Mesenchymal stem cell (in vitro differentiated cells and primary cell): ENCODE results near the gene PRKACA.
A peak's percentile ranks its signal among the peaks of the same experiment; 100 is the strongest.

ENCODE experiments used
- DNase-seq: peaks from one replicate; pipeline ENCODE4 v3.0.0-alpha.2; 2013
- H2AFZ ChIP-seq: one replicate; pipeline ENCODE4 v1.6.1; 2013; ENCODE audit warnings: low read depth, mild to moderate bottlenecking, control low read depth, inconsistent platforms, low read length, moderate library complexity
- H2AK5ac ChIP-seq: 2 replicates; pipeline ENCODE4 v1.6.1; 2013; ENCODE audit warnings: low read length, moderate library complexity, mild to moderate bottlenecking, inconsistent platforms; ENCODE audit not compliant: severe bottlenecking
- H2BK120ac ChIP-seq: one replicate; pipeline ENCODE4 v1.6.1; 2013; ENCODE audit warnings: low read depth, mild to moderate bottlenecking, inconsistent platforms, low read length, moderate library complexity
- H2BK12ac ChIP-seq, 2 experiments: one replicate each; pipeline ENCODE4 v1.6.1; 2013; ENCODE audit warnings: inconsistent platforms in 2 of 2, low read length in 2 of 2, mild to moderate bottlenecking in 2 of 2, moderate library complexity in 2 of 2, control low read depth in 1 of 2
- H2BK15ac ChIP-seq: one replicate; pipeline ENCODE4 v1.6.1; 2013; ENCODE audit warnings: mild to moderate bottlenecking, low read depth, inconsistent platforms; ENCODE audit not compliant: poor library complexity, severe bottlenecking
- H2BK5ac ChIP-seq: 2 replicates; pipeline ENCODE4 v1.6.1; 2013; ENCODE audit warnings: low read depth, mild to moderate bottlenecking, low read length, control low read depth, inconsistent platforms; ENCODE audit not compliant: poor library complexity, severe bottlenecking
- H3K14ac ChIP-seq, 2 experiments: one replicate each; pipeline ENCODE4 v1.6.1; 2013; ENCODE audit warnings: inconsistent platforms in 2 of 2, low read length in 2 of 2, control low read depth in 1 of 2, mild to moderate bottlenecking in 1 of 2, moderate library complexity in 1 of 2
- H3K18ac ChIP-seq, 2 experiments: one replicate each; pipeline ENCODE4 v1.6.1; 2013; ENCODE audit warnings: inconsistent platforms in 2 of 2, low read length in 2 of 2, control low read depth in 1 of 2, low read depth in 1 of 2, mild to moderate bottlenecking in 1 of 2
- H3K23ac ChIP-seq, 2 experiments: one replicate each; pipeline ENCODE4 v1.6.1; 2013; ENCODE audit warnings: inconsistent platforms in 2 of 2, low read length in 2 of 2, mild to moderate bottlenecking in 2 of 2, moderate library complexity in 2 of 2, control low read depth in 1 of 2
- H3K27ac ChIP-seq: 2 replicates; pipeline ENCODE4 v1.5.1; 2013; ENCODE audit warnings: mild to moderate bottlenecking, moderate library complexity, low read length, control low read depth, inconsistent platforms; ENCODE audit not compliant: poor library complexity, severe bottlenecking
- H3K27me3 ChIP-seq, 2 experiments: 2 replicates each; pipeline versions ENCODE4 v1.6.1 to v1.7.0; 2013; ENCODE audit warnings: low read length in 2 of 2, mild to moderate bottlenecking in 2 of 2, moderate library complexity in 2 of 2, control low read depth in 1 of 2, inconsistent platforms in 1 of 2; ENCODE audit not compliant: control insufficient read depth in 1 of 2, insufficient read depth in 1 of 2
- H3K36me3 ChIP-seq, 2 experiments: 2 replicates each; pipeline versions ENCODE4 v1.6.1 to v1.7.0; 2013; ENCODE audit warnings: low read length in 2 of 2, control low read depth in 1 of 2, inconsistent platforms in 1 of 2, low read depth in 1 of 2, mild to moderate bottlenecking in 1 of 2; ENCODE audit not compliant: insufficient read depth in 2 of 2, control insufficient read depth in 1 of 2
- H3K4ac ChIP-seq, 2 experiments: one replicate each; pipeline ENCODE4 v1.6.1; 2013; ENCODE audit warnings: inconsistent platforms in 2 of 2, low read length in 2 of 2, mild to moderate bottlenecking in 2 of 2, moderate library complexity in 2 of 2, control low read depth in 1 of 2, low read depth in 1 of 2
- H3K4me1 ChIP-seq: 2 replicates; pipeline ENCODE4 v1.6.1; 2013; ENCODE audit warnings: low read depth, low read length, control low read depth; ENCODE audit not compliant: control insufficient read depth, insufficient read depth
- H3K4me2 ChIP-seq: 2 replicates; pipeline ENCODE4 v1.6.1; 2013; ENCODE audit warnings: low read length, mild to moderate bottlenecking, inconsistent platforms; ENCODE audit not compliant: poor library complexity, severe bottlenecking
- H3K4me3 ChIP-seq, 2 experiments: 2 replicates each; pipeline versions ENCODE4 v1.5.1 to v1.7.0; 2013; ENCODE audit warnings: low read length in 2 of 2, mild to moderate bottlenecking in 2 of 2, control low read depth in 1 of 2, low read depth in 1 of 2; ENCODE audit not compliant: insufficient read depth in 1 of 2
- H3K79me1 ChIP-seq: replicated peaks from 2 replicates; pipeline ENCODE4 v1.6.1; 2013; ENCODE audit warnings: mild to moderate bottlenecking, control low read depth, low read length, inconsistent platforms; ENCODE audit not compliant: poor library complexity, severe bottlenecking
- H3K9ac ChIP-seq: 2 replicates; pipeline ENCODE4 v1.7.0; 2013; ENCODE audit warnings: mild to moderate bottlenecking, low read length, moderate library complexity
- H3K9me3 ChIP-seq: 2 replicates; pipeline ENCODE4 v1.7.0; 2013; ENCODE audit warnings: mild to moderate bottlenecking, low read length; ENCODE audit not compliant: control insufficient read depth
- H4K8ac ChIP-seq: one replicate; pipeline ENCODE4 v1.6.1; 2013; ENCODE audit warnings: inconsistent platforms, mild to moderate bottlenecking, low read length, moderate library complexity
- H4K91ac ChIP-seq: one replicate; pipeline ENCODE4 v1.6.1; 2013; ENCODE audit warnings: mild to moderate bottlenecking, low read length, inconsistent platforms
- WGBS: methylation state at CpG from one replicate; pipeline ENCODE4 v1.1.7; 2013; ENCODE audit warnings: mixed read lengths; 5-methylcytosine and 5-hydroxymethylcytosine counted together

The PRKACA gene

GRCh38 chr19:14096272-14096992 is 21.1 kb downstream of the PRKACA start:
- no peak overlapping the region for H2BK12ac ChIP-seq
- H3K4me3 ChIP-seq = no peak overlapping the region
- no peak overlapping the region for H2BK5ac ChIP-seq
- no peak overlapping the region for H3K23ac ChIP-seq
- H3K4ac ChIP-seq = no peak overlapping the region
- no peak overlapping the region for H2AK5ac ChIP-seq
- no peak overlapping the region for H2BK120ac ChIP-seq
- no peak overlapping the region for H3K27ac ChIP-seq
- H3K79me1 ChIP-seq = peaks cover 3% of the 10 kb centered on the region
- H3K4me1 ChIP-seq = peaks cover 5% of the 10 kb centered on the region
- DNase-seq = no peak
- H2AFZ ChIP-seq = no peak overlapping the region
- H3K18ac ChIP-seq = no peak overlapping the region
- peaks cover 40 to 51% of the 10 kb centered on the region in 2 experiments for H3K36me3 ChIP-seq
- no peak overlapping the region for H4K91ac ChIP-seq
- no peak overlapping the region for H3K4me2 ChIP-seq
- no peak overlapping the region for H2BK15ac ChIP-seq
- H3K27me3 ChIP-seq = no peaks in the 10 kb centered on the region
- H3K9me3 ChIP-seq = peaks cover 8% of the 10 kb centered on the region
- no peak overlapping the region for H4K8ac ChIP-seq
- over 99% methylated on average over 7 of the region's 11 CpGs for WGBS
- H3K14ac ChIP-seq = no peak overlapping the region
- no peak overlapping the region for H3K9ac ChIP-seq

DNA sequence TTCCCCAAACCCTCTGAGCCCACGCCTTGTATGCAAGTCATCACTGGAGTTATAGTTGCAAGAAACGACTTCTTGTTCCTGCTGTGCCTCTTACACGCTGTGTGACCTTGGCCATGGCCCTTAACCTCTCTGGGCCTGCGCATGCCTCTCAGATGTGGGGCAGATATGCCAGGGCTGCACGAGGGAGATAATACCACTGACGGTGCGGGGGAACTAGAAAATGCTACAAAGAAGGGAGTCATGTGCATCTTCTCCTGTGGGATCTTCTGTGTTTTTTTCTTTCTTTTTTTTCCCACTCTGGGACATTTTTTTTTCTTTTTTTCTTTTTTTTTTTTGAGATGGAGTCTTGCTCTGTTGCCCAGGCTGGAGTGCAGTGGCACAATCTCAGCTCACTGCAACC is 22.7 kb downstream of the PRKACA start:
- Histone ChIP-seq H2AFZ (no peak overlapping the region), H3K4ac (peak overlapping the region in 1 of 2 experiments; percentile 13), H3K27ac (no peak overlapping the region), H4K91ac (no peak overlapping the region), H3K9me3 (peaks cover 8% of the 10 kb centered on the region), H2BK5ac (no peak overlapping the region), H3K36me3 (peaks cover 26 to 38% of the 10 kb centered on the region in 2 experiments), H2BK120ac (no peak overlapping the region), H3K27me3 (no peaks in the 10 kb centered on the region), H2AK5ac (no peak overlapping the region), H2BK12ac (no peak overlapping the region), H2BK15ac (no peak overlapping the region), H3K4me3 (no peak overlapping the region), H3K18ac (no peak overlapping the region), H4K8ac (no peak overlapping the region), H3K14ac (no peak overlapping the region), H3K23ac (no peak overlapping the region), H3K9ac (no peak overlapping the region), H3K4me1 (peaks cover 5% of the 10 kb centered on the region), H3K79me1 (peaks cover 3% of the 10 kb centered on the region), H3K4me2 (no peak overlapping the region)
- WGBS = 93% methylated on average over 6 of the region's 7 CpGs
- no peak for DNase-seq

DNA sequence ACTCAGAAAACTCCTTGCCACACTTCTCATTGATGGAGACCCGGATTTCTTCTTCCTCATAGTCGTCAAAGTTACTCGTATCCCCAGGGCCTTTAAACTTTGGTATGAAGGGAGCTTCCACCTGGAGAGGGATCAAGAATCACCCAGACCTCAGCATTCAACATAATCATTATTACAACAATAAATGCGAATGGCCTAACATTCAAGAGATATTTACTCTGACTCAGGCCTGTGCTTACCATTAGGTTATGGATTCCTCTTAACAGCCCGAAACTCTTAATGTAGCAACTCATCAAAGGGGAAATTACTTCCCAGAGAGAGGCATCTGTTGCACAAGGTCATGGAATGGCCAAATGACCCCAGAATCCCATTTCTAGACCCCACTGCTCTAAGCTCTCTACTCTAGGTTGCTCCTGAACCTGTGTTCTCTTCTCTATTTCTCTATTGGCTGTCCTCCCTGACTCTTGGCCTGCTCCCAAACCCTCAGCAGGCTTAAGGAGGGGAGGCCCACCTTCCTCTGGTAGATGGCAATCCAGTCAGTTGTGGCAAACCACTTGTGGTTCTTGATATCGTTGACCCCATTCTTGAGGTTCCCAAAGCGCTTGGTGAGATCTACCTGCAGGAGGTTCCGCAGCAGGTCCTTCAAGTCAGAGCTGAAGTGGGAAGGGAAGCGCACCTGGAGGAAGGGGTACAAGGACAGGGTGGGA is 24.3 kb downstream of the PRKACA start:
- Histone ChIP-seq H3K4me3 (peak overlapping the region in 1 of 2 experiments; percentile 32), H3K36me3 (peaks cover 30 to 44% of the 10 kb centered on the region in 2 experiments)

GRCh38 chr19:14091813-14092462 is 25.6 kb downstream of the PRKACA start:
- Histone ChIP-seq H2AK5ac (peak overlapping the region; percentile 69), H3K27ac (no peak overlapping the region), H4K91ac (peak overlapping the region; percentile 39), H2BK15ac (no peak overlapping the region), H3K14ac (no peak overlapping the region), H4K8ac (no peak overlapping the region), H3K27me3 (no peaks in the 10 kb centered on the region), H3K9ac (peak overlapping the region; percentile 90), H2BK120ac (peak overlapping the region; percentile 19), H3K4ac (peak overlapping the region in 1 of 2 experiments; percentile 76), H2BK5ac (no peak overlapping the region), H3K4me1 (peaks cover 13% of the 10 kb centered on the region), H3K23ac (peak overlapping the region in 1 of 2 experiments; percentile 25), H3K36me3 (peaks cover 23 to 37% of the 10 kb centered on the region in 2 experiments), H3K4me2 (peak overlapping the region; percentile 56), H3K4me3 (peak overlapping the region; percentile 88 to 89), H3K79me1 (peaks cover 8% of the 10 kb centered on the region), H3K9me3 (peaks cover 8% of the 10 kb centered on the region), H3K18ac (peak overlapping the region; percentile 43 to 48), H2AFZ (no peak overlapping the region), H2BK12ac (peak overlapping the region in 1 of 2 experiments; percentile 77)
- peak; percentile 21 for DNase-seq
- 34% methylated on average over 15 of the region's 15 CpGs for WGBS

More for the DNA sequence above, 24.3 kb downstream of the PRKACA start:
- H3K9ac ChIP-seq = no peak overlapping the region
- no peak overlapping the region for H2AK5ac ChIP-seq
- 98% methylated on average over 9 of the region's 9 CpGs for WGBS
- no peak overlapping the region for H2BK12ac ChIP-seq
- H4K91ac ChIP-seq = no peak overlapping the region
- H3K9me3 ChIP-seq = peaks cover 8% of the 10 kb centered on the region
- no peak overlapping the region for H3K4me2 ChIP-seq
- no peaks in the 10 kb centered on the region for H3K27me3 ChIP-seq
- no peak overlapping the region for H3K27ac ChIP-seq
- H2BK120ac ChIP-seq = no peak overlapping the region
- no peak overlapping the region for H2AFZ ChIP-seq
- no peak overlapping the region for H3K14ac ChIP-seq
- no peak overlapping the region for H3K23ac ChIP-seq
- H2BK5ac ChIP-seq = no peak overlapping the region
- peaks cover 8% of the 10 kb centered on the region for H3K79me1 ChIP-seq
- H3K18ac ChIP-seq = no peak overlapping the region
- no peak overlapping the region for H2BK15ac ChIP-seq
- H3K4ac ChIP-seq = no peak overlapping the region
- peaks cover 13% of the 10 kb centered on the region for H3K4me1 ChIP-seq
- no peak for DNase-seq
- H4K8ac ChIP-seq = no peak overlapping the region
